Activated naive CD4-positive, alpha-beta T cell treated with anti-CD3 and anti-CD28 coated beads, Interleukin-2, amount 10 ng/mL, durations not matched to agents 7 days and 5 days (primary cell): ENCODE data around the gene POM121L2.
A peak's percentile ranks its signal among the peaks of the same experiment; 100 is the strongest.

Experiments
- CTCF ChIA-PET: fragments of 350-600 bp; sonication (Branson Sonifier 250); formaldehyde crosslinking; loops from one replicate; lab custom pipeline; 2021; ENCODE audit warnings: antibody characterized with exemption; lab: Charles Lee
- DNase-seq: peaks from one replicate; pipeline ENCODE4 v3.0.0-alpha.2; 2020
- H3K27ac Mint-ChIP-seq: one replicate; pipeline ENCODE4 v1.8.0; 2021; ENCODE audit warnings: mild to moderate bottlenecking, moderate library complexity, mixed read lengths
- H3K27me3 Mint-ChIP-seq: one replicate; pipeline ENCODE4 v1.8.0; 2021; ENCODE audit warnings: mild to moderate bottlenecking, mixed read lengths
- H3K36me3 Mint-ChIP-seq: one replicate; pipeline ENCODE4 v1.8.0; 2021; ENCODE audit warnings: mixed read lengths
- H3K4me1 Mint-ChIP-seq: one replicate; pipeline ENCODE4 v1.8.0; 2021; ENCODE audit warnings: mixed read lengths
- H3K4me3 Mint-ChIP-seq: one replicate; pipeline ENCODE4 v1.8.0; 2021; ENCODE audit warnings: mild to moderate bottlenecking, moderate library complexity, mixed read lengths
- H3K9me3 Mint-ChIP-seq: one replicate; pipeline ENCODE4 v1.8.0; 2021; ENCODE audit warnings: mixed read lengths

POM121L2 gene

DNA sequence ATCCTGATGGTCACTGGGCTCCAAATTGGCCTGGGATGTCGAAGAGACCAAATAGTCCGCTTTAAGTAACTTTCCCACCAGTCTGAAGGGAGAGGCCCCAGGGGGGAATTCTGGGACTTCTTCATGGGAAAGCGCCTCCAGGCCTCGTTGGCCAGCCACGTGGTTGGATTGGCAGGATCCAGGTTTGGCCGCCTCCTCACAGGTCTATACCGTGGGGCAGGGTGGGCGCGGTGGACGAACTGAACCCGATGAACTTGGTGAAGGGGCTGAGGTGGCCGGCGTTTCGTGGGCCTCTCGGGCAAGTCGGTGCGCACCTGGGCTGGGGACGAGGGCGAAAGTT lies 297 bp downstream of the POM121L2 start:
- peaks cover 59% of the 10 kb centered on the region for H3K27me3 Mint-ChIP-seq
- CTCF ChIA-PET = interaction anchor here (0.6 to 2.4 kb wide), 8 partner anchors 11 to 987 kb away, joined by 3 to 10 read pairs (median 3); no protein-coding TSS in a partner anchor
- H3K9me3 Mint-ChIP-seq = peaks cover 3% of the 10 kb centered on the region
- no peak overlapping the region for H3K27ac Mint-ChIP-seq
- peaks cover 12% of the 10 kb centered on the region for H3K4me1 Mint-ChIP-seq
- no peaks in the 10 kb centered on the region for H3K36me3 Mint-ChIP-seq
- DNase-seq = no peak
- H3K4me3 Mint-ChIP-seq = peak overlapping the region; percentile 73

DNA sequence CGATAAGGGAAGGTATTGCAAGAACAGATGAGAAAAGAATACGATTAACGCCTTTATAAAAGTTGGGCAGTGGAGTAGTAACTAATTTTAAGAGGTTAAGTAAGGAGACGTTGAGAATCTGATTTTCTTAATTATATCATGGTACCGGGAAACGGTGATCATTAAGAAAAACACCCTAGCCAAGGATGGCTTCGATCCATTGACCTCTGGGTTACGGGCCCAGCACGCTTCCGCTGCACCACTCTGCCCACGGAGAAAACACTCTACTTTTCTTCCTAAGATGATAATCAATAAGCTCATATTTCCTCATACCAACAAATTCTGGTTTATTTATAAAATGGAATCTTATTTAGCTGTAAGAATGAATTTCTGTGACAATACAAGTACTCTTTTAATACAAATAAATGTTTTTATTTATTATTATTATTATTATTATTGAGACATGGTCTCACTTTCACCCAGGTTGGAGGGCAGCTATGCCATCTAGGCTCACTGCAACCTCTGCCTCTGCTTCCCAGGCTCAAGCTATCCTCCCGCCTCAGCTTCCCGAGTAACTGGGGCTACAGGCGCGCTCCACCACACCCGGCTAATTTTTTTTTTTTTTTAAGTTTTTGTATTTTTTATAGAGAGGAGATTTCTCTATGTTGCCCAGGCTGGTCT lies 8.3 kb downstream of the POM121L2 start:
- no peak for DNase-seq
- Mint-ChIP-seq H3K4me1 (no peaks in the 10 kb centered on the region), H3K4me3 (no peak overlapping the region), H3K9me3 (peaks cover 6% of the 10 kb centered on the region), H3K36me3 (peaks cover 2% of the 10 kb centered on the region), H3K27ac (no peak overlapping the region), H3K27me3 (peaks cover 51% of the 10 kb centered on the region)
- CTCF ChIA-PET = interaction anchor here (0.6 to 1.3 kb wide), 2 partner anchors 9 to 192 kb away, joined by 4 to 5 read pairs; no protein-coding TSS in a partner anchor

DNA sequence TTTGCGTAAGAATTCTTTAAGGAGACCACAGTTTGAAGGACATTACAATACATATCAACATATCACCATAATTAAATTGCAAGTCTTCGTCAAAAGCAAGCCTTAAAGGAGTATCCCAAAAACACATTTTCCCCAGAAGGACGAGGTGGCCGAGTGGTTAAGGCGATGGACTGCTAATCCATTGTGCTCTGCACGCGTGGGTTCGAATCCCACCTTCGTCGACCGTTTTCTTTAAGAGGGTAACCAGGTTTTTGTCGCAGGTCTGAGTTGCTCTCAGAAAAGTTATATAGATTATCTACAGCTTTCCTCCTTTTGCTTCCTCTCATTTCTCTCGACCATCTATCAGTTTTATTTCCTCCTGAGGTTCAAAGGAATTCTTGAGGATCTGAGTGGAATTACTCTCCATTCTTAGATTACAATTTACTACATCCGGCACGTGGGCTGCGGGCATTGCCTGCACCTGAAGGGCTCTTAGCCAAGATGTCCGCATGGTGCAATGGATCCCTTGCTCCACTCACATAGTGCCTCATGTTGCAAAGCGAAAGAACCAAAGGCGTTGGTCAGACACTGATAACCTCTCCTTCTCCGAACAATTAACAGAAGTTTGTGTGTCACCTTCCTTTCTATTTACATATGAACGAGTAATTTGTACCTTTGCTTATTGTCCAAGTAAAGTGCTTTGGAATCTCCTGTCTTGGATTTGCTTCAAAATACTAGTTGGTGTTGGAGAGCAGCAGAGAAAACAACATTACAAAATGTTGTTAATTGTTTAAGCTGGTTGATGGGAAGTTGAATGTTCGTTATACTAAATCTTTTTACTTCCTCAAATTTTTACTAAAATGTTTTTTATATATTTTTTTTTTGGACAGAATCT lies 14.0 kb downstream of the POM121L2 start:
- Mint-ChIP-seq H3K27me3 (peaks cover 65% of the 10 kb centered on the region), H3K36me3 (peaks cover 10% of the 10 kb centered on the region), H3K4me1 (no peaks in the 10 kb centered on the region), H3K27ac (peak overlapping the region; percentile 68), H3K4me3 (no peak overlapping the region), H3K9me3 (peaks cover 16% of the 10 kb centered on the region)
- no peak for DNase-seq
- CTCF ChIA-PET = no interaction called here

DNA sequence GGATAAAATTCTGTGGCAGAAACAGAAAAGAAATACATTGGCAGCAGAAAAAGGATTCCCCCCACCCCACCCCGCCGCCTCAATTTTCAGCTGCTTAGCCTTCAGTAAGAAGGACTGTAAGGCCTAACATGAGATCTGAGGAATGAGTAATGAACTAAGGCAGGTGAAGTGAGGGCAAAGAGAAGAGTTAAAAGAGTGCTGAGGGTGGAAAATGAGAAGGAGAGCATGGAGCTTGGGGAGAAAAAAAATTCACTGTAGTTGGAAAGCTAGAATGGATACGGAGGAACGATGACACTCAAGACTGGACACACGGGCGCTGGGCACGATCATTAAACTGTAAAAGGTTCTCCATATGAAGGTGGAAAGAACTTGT lies 14.6 kb downstream of the POM121L2 start:
- H3K9me3 Mint-ChIP-seq = peaks cover 13% of the 10 kb centered on the region
- H3K36me3 Mint-ChIP-seq = peaks cover 8% of the 10 kb centered on the region
- peaks cover 59% of the 10 kb centered on the region for H3K27me3 Mint-ChIP-seq
- no peak overlapping the region for H3K4me3 Mint-ChIP-seq
- DNase-seq = no peak
- CTCF ChIA-PET = no interaction called here
- no peaks in the 10 kb centered on the region for H3K4me1 Mint-ChIP-seq
- peak overlapping the region; percentile 68 for H3K27ac Mint-ChIP-seq

DNA sequence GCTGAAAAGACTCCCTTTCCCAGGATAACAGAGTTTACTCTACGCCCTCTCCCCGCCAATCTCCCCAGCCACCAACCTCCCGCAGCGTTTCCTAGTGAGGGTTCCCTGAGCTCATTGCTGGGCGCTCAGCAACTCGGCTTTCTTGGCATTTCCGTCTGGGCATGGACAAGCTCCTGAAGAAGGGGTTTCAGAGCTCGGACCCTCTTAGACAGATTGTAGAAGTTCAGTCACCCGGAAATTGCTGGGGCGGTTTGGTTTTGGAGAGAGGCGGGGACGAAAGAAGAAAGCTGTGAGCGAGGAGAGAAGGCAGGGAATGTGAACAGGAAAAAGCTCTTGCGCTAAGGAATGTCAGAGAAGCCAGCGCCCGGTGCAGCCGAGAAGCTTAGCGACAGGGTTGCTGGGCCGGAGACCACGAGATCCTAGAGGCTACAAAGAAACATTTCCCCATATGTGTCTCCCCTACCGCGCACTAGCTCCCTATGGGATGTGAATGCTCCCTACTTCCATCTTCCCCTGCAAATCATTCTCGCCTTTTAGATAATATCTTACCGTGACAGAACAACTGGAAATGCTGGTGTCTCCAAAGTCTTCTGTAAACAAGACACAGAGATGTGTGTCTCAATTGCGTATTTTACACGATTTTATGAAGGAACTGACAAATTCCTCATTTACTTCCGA lies 15.8 kb downstream of the POM121L2 start:
- H3K27ac Mint-ChIP-seq = peak overlapping the region; percentile 58
- CTCF ChIA-PET = interaction anchor here (0.9 kb wide), 1 partner anchor 80 kb away, joined by 3 read pairs; no protein-coding TSS in a partner anchor
- H3K9me3 Mint-ChIP-seq = peaks cover 19% of the 10 kb centered on the region
- no peak for DNase-seq
- peaks cover 8% of the 10 kb centered on the region for H3K36me3 Mint-ChIP-seq
- H3K4me1 Mint-ChIP-seq = no peaks in the 10 kb centered on the region
- peaks cover 57% of the 10 kb centered on the region for H3K27me3 Mint-ChIP-seq
- no peak overlapping the region for H3K4me3 Mint-ChIP-seq

DNA sequence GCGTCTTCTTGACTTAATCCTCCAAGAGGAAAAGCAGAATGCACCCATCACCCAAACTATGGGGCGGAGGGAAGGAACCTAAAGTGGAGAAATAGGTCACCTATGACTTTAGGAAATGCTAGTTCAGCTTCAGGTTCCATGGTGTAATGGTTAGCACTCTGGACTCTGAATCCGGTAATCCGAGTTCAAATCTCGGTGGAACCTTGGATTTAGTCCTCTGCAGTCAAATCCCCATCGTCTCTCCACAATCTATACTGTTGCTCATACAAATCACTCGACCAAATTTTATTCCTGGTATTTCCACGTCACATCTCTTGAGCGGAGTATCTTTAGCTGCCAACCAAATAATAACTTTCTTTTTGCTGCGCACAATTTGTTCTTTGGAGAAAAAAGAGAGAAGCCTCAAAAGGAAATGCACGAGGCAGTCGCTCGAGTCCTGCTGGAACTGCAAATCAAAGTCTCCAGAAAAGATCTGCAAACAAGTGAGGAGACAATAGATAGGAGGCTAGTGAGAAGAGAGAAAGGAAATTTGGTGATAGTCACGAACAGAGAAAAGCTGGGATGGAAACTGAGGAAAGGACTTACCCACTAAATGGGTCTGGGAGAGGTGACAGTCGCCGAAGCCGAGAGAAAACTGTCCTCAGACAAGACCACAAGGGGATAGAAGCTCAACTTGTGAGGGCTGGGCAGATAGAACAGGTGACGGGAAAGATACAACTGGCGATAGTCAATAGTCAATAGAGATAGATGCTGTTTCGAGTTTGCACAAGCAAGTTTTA lies 16.6 kb downstream of the POM121L2 start:
- Mint-ChIP-seq H3K27ac (peak overlapping the region; percentile 1), H3K36me3 (peaks cover 12% of the 10 kb centered on the region), H3K9me3 (peaks cover 22% of the 10 kb centered on the region), H3K4me3 (peak overlapping the region; percentile 16), H3K27me3 (peaks cover 64% of the 10 kb centered on the region), H3K4me1 (no peaks in the 10 kb centered on the region)
- DNase-seq = no peak
- CTCF ChIA-PET = interaction anchor here (0.9 kb wide), 1 partner anchor 79 kb away, joined by 3 read pairs; no protein-coding TSS in a partner anchor

DNA sequence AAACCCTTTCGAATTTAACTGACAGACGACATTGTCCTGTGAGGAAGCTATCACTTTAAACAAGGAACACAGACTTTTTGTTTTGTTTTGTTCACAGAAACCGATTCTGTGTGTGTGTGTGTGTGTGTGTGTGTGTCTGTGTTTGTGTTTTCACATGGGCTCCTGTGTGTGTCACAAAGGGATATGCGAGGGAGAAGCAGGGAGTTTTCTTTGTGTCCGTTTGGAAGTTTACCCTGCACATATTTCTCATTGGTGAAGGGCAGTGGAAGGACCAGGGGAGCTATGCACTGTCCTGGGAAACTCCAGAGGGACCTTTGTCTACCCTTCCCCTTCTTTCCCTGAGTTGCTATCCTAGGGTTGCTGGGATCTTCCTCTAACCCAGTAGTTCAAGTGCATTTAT lies 17.7 kb downstream of the POM121L2 start:
- peak overlapping the region; percentile 53 for H3K27ac Mint-ChIP-seq
- peaks cover 25% of the 10 kb centered on the region for H3K9me3 Mint-ChIP-seq
- DNase-seq = no peak
- peaks cover 15% of the 10 kb centered on the region for H3K36me3 Mint-ChIP-seq
- CTCF ChIA-PET = interaction anchor here (0.9 kb wide), 1 partner anchor 321 kb away, joined by 3 read pairs; no protein-coding TSS in a partner anchor
- H3K27me3 Mint-ChIP-seq = peaks cover 71% of the 10 kb centered on the region
- no peak overlapping the region for H3K4me3 Mint-ChIP-seq
- no peaks in the 10 kb centered on the region for H3K4me1 Mint-ChIP-seq

DNA sequence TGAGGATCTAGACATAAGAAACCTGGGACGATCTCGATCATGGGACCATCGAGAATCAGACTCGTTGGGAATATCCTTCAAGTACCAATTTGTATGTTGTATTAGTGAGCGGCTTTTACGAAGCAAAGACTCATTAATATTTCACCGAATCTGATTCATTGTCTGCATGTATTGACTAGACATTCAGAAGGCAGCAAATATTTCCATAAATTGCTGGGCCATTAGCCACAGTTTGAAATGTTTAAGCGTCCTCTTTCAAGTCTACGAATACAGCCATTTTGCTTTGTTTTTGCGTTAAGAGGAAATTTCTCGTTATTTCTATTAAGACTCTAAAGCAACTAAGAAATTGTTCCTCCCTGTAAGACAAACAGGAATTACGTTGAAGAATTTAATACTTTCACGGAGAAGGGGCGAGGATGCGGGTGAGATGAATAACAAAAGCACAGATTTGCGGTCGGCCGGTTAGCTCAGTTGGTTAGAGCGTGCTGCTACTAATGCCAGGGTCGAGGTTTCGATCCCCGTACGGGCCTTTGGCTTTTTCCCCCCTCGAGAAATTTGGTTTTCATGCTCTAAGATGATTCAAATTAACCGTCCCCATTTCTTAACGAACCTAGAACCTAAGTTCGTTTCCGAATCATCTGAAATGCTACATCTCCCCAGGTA lies 18.5 kb downstream of the POM121L2 start:
- DNase-seq = no peak
- Mint-ChIP-seq H3K27ac (no peak overlapping the region), H3K9me3 (peaks cover 25% of the 10 kb centered on the region), H3K27me3 (peaks cover 80% of the 10 kb centered on the region), H3K4me1 (no peaks in the 10 kb centered on the region), H3K4me3 (peak overlapping the region; percentile 8), H3K36me3 (peaks cover 18% of the 10 kb centered on the region)
- CTCF ChIA-PET = no interaction called here

DNA sequence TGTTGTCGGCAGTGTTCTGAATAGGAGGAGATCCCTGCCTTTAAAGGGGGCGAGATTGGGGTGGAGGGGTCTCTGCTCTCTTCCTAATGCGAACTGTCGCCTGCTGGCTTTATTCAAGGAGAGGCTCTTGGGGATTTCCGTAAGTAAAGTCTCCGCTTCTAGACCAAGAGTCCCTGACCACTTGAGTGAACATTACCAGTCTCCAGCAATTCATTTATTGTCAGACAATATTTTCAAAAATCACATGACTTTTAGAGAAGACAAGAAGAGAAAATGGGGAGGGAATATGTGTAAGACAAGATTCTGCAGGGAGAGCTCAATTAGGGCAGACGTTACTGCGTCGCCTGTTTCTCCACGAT lies 21.2 kb downstream of the POM121L2 start:
- Mint-ChIP-seq H3K4me3 (no peak overlapping the region), H3K4me1 (peaks cover 2% of the 10 kb centered on the region), H3K27ac (peak overlapping the region; percentile 62), H3K9me3 (peaks cover 29% of the 10 kb centered on the region), H3K36me3 (peaks cover 18% of the 10 kb centered on the region), H3K27me3 (peaks cover 86% of the 10 kb centered on the region)
- no peak for DNase-seq
- CTCF ChIA-PET = no interaction called here

DNA sequence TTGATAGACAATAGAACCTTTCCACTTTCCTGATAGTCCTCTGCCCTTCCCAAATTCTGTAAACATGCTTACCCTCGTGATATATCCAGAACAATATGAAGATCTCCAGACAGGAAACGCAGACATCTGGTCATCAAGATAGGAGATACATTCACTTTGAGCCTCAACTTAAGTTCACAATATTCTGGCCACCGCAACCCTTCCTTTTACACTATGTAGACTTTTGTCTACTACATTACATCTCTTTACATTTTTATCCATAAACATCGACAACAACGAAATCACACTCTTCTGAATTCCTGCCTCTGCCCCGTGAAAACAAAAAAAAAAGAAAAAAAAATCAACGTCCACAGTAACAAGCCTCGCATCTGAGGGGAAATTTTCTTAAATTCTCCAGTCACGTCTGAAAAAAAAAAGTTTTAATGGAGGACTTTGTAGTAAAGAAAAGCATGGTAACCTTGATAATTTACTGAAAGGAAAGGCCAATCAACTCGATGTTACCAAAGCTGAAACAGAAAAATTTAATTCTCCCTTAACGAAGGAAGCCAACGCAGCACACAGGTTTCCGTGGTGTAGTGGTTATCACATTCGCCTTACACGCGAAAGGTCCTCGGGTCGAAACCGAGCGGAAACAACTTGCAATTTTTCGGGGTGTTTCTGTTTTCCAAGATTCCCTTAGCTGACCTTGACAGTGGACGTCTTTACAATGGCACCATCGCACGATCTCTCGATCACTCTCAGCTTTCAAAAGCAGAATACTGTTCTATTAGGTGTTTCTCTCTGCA lies 21.8 kb downstream of the POM121L2 start:
- H3K36me3 Mint-ChIP-seq = peaks cover 16% of the 10 kb centered on the region
- CTCF ChIA-PET = no interaction called here
- H3K9me3 Mint-ChIP-seq = peaks cover 32% of the 10 kb centered on the region
- H3K4me3 Mint-ChIP-seq = no peak overlapping the region
- H3K27me3 Mint-ChIP-seq = peaks cover 86% of the 10 kb centered on the region
- no peak for DNase-seq
- peaks cover 2% of the 10 kb centered on the region for H3K4me1 Mint-ChIP-seq
- peak overlapping the region; percentile 62 for H3K27ac Mint-ChIP-seq

DNA sequence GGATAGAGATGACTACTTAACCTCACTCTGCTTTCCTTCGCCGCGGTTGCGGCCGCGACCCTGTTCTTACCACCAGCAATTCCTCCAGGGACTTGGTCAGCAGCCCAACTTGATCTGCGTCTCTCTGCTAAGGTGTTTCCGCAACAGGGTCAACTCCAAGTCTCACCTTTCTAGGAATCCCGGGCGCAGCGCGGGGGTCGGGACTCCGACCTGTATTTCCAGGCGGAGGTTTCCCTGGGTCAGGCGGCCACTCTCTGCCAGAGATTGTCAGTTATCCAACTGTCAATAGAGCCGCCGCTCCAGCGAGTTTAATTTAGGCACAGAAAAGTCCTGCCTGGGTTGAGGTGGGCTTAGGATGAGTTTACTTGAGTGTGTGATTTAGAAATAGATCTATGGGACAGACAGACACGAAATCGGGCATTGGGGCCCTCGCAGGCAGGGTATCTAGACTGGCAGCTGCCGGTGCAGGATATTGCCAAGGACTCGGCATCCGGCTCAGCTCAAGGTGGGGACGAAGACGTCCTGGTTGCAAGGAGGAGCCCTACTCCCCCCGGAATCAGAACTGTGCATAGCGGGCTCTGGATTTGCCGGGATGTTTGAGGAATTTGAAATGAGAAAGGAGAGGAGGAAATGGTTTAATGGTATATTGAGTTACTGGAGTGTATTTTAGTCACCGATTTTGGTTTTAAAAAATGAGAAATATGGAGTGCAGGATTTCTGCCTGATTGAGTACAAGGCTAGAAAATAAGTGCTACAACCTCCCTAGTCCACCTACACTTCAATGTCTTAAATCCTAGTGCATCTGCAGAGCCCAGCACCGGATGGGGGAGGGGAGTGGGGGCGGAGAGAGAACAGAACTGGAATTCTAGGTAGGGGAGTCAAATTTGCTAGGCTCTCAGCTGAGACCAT lies 23.7 kb downstream of the POM121L2 start:
- Mint-ChIP-seq H3K27ac (peak overlapping the region; percentile 21), H3K9me3 (peaks cover 30% of the 10 kb centered on the region), H3K36me3 (peaks cover 22% of the 10 kb centered on the region), H3K27me3 (peaks cover 86% of the 10 kb centered on the region), H3K4me3 (no peak overlapping the region), H3K4me1 (peaks cover 2% of the 10 kb centered on the region)
- DNase-seq = no peak
- CTCF ChIA-PET = no interaction called here

DNA sequence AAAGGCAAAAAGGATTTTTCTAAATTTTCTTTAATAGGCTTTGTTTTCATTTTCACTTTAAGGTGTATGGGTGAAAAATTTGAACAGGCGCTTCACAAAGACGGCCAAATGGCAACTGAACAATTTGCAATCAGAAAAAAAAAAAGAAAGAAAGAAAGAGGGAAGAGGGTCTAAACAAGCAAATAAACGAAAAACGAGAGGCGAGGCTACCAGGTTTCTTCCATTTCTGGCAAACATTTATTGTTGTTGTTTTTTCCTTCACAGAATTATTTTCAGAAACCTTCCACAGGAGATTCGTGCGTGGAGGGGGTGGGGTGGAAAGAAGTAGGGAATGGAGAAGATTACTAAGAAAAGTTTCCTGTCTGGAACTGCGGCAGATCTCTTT lies 24.3 kb downstream of the POM121L2 start:
- Mint-ChIP-seq H3K4me3 (no peak overlapping the region), H3K27ac (no peak overlapping the region), H3K9me3 (peaks cover 32% of the 10 kb centered on the region), H3K4me1 (peaks cover 2% of the 10 kb centered on the region), H3K27me3 (peaks cover 89% of the 10 kb centered on the region), H3K36me3 (peaks cover 22% of the 10 kb centered on the region)
- DNase-seq = no peak
- CTCF ChIA-PET = no interaction called here
